ENCODE measurements around the gene IGHMBP2.

Gene IGHMBP2

GRCh38 chr11:68980776-68981065, 77.0 kb downstream of the IGHMBP2 start, which contains the start of gene MRGPRD:
Gene MRGPRD, minus strand, starts transcription at chr11:68980986. Its CDS starts 0 bp downstream, at chr11:68980986.
- no peak for DNase-seq (ENCODE audit: low read depth in 2 of 2)

- DNase-seq (ENCODE audit: low read depth in 2 of 2): no peak
These were observed 78.4 kb downstream of the IGHMBP2 start for GRCh38 chr11:68982134-68982533.

GRCh38 chr11:68983801-68984200, 80.1 kb downstream of the IGHMBP2 start:
- DNase-seq (ENCODE audit: low read depth in 2 of 2): no peak

GRCh38 chr11:68987211-68987610, 83.5 kb downstream of the IGHMBP2 start:
- DNase-seq (ENCODE audit: low read depth in 2 of 2): no peak

- no peak for DNase-seq (ENCODE audit: low read depth in 2 of 2)
These were observed 84.8 kb downstream of the IGHMBP2 start for GRCh38 chr11:68988491-68988890.

All from stimulated activated CD8-positive, alpha-beta memory T cell treated with anti-CD3 and anti-CD28 coated beads, Interleukin-15, amount 100 ng/mL, for 4 hours (primary cell).